ENCODE data around the gene PHLDA2. TPM values are rescaled to one million over a fixed set of nuclear protein-coding genes. Genes with fewer than 3 reads are reported as not detected.

Gene PHLDA2
- total and polyA plus RNA-seq, 2 experiments from 2014 or later, result 3.8 to 16.5 TPM

DNA sequence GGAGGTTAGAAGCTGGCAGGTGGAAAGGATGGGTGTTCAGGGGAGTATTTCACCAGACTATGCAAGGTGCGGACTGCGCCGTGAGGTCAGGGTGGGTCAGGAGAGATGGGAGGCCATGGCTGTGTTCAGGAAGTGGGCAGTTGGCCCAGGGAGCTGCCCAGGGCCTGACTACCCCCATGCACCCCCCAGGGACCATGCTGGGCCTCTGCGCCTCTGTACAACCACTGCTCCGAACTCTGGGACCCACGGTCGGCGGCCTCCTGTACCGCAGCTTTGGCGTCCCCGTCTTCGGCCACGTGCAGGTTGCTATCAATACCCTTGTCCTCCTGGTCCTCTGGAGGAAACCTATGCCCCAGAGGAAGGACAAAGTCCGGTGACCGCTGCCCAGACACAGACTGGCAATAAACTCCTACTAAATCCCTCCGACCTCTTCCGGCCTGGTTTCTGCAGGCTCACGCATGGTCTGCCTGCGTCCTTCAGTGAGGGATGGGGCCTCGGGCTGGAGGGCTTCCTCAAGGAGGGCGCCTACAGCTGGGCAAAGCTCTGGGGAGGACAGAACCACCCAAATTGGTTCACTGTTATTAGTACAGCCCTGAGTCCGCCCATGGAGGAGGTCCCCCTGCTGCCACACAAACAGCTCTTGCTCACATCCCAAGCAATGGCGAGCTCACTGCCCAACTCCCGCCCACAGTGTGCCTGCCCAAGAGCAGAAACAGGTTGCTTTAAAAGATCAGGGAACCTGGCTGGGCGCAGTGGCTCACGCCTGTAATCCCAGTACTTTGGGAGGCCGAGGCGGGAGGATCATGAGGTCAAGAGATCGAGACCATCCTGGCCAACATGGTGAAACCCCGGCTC is 4.2 kb downstream of the PHLDA2 start:
- no peaks in the 10 kb centered on the region; the same call in 2 of the 3 replicates for H3K36me3 Mint-ChIP-seq (ENCODE audit: low read depth)
- no peak overlapping the region for H3K4me2 ChIP-seq

More for the DNA sequence above, 4.2 kb downstream of the PHLDA2 start:
- H3K9me2 ChIP-seq (ENCODE audit: insufficient read depth), result no peaks in the 10 kb centered on the region
- H3K36me3 ChIP-seq (ENCODE audit: insufficient read depth), result no peaks in the 10 kb centered on the region
- no peaks in the 10 kb centered on the region for H3K79me2 ChIP-seq (replicated peaks; ENCODE audit: insufficient read depth)
- H3K4me1 Mint-ChIP-seq, result peaks cover 10% of the 10 kb centered on the region; the same call in 1 of the 3 replicates
- peaks cover 4% of the 10 kb centered on the region; the same call in 1 of the 3 replicates for H3K9me3 Mint-ChIP-seq
- 0 out of 2 replicates have a peak, but pooled peaks cover 4% of the 10 kb centered on the region for H4K20me1 ChIP-seq (replicated peaks; ENCODE audit: insufficient read depth)
- H3K4me3 ChIP-seq, result no peak overlapping the region
- peaks cover 35% of the 10 kb centered on the region for H3K27me3 ChIP-seq (ENCODE audit: insufficient read depth)
- peaks cover 3% of the 10 kb centered on the region; the same call in 1 of the 2 replicates for H3F3A ChIP-seq (replicated peaks; ENCODE audit: low read depth)
- no peak overlapping the region for H3K27ac Mint-ChIP-seq
- peaks cover 36% of the 10 kb centered on the region for H3K27me3 Mint-ChIP-seq (ENCODE audit: insufficient read depth, low read depth, poor library complexity)
- TF ChIP-seq NANOG (IDR thresholded peaks at IDR 0.05; ENCODE audit: borderline replicate concordance), result no peak
- no peak for TF ChIP-seq POLR2AphosphoS5 (IDR thresholded peaks at IDR 0.05; ENCODE audit: low read depth)
- TF ChIP-seq ETS1 (IDR thresholded peaks at IDR 0.05), result no peak
- TF ChIP-seq CREB1 (CRISPR knock-in tag; IDR thresholded peaks at IDR 0.05; ENCODE audit: low read depth), result no peak
- TF ChIP-seq ZNF462 (CRISPR knock-in tag; IDR thresholded peaks at IDR 0.05), result no peak
- no peak for TF ChIP-seq ZNF331 (CRISPR knock-in tag; IDR thresholded peaks at IDR 0.05; ENCODE audit: low read depth)
- TF ChIP-seq ZNF114 (CRISPR knock-in tag; IDR thresholded peaks at IDR 0.05), result no peak
- no peak for TF ChIP-seq JUNB (IDR thresholded peaks at IDR 0.05; ENCODE audit: unreplicated experiment)
- no peak for TF ChIP-seq CTCF (conservative IDR thresholded peaks at IDR 0.05; ENCODE audit: low read depth in 2 of 2)
- TF ChIP-seq STAT1 (IDR thresholded peaks at IDR 0.05; ENCODE audit: unreplicated experiment), result no peak
- no peak for TF ChIP-seq REST (IDR thresholded peaks at IDR 0.05; ENCODE audit: unreplicated experiment)
- TF ChIP-seq EZH2phosphoT487 (IDR thresholded peaks at IDR 0.05; ENCODE audit: unreplicated experiment), result no peak
- TF ChIP-seq EZH2 (IDR thresholded peaks at IDR 0.05; ENCODE audit: low read depth, unreplicated experiment), result no peak
- peaks cover 4% of the 10 kb centered on the region; the same call in 1 of the 2 replicates for H3K4me1 ChIP-seq (ENCODE audit: insufficient read depth)
- no peak overlapping the region for H3K27ac ChIP-seq (ENCODE audit: low read depth)
- no peak for DNase-seq (ENCODE audit: low spot score)
- no peak overlapping the region for H3K4me3 Mint-ChIP-seq
- no peak for ATAC-seq
- H2AFZ ChIP-seq, result no peak overlapping the region
